Mucosa of stomach (tissue), 1 donor: ENCODE results near the gene RCC1.
"Not testable (repeated sequence)": the region's sequence is repeated elsewhere in the genome, so short reads cannot be mapped to it uniquely, and the experiment has no call there.

Source experiments
- H3K27me3 ChIP-seq: one replicate; pipeline ENCODE4 v1.7.0; 2013; ENCODE audit warnings: mild to moderate bottlenecking, low read length; ENCODE audit not compliant: control insufficient read depth, insufficient read depth
- H3K36me3 ChIP-seq: one replicate; pipeline ENCODE4 v1.7.0; 2013; ENCODE audit warnings: low read length; ENCODE audit not compliant: control insufficient read depth, insufficient read depth
- H3K4me1 ChIP-seq: one replicate; pipeline ENCODE4 v1.7.0; 2013; ENCODE audit warnings: mild to moderate bottlenecking, low read length; ENCODE audit not compliant: control insufficient read depth, insufficient read depth
- H3K4me3 ChIP-seq: one replicate; pipeline ENCODE4 v1.7.0; 2013; ENCODE audit warnings: low read length
- H3K9ac ChIP-seq: one replicate; pipeline ENCODE4 v1.7.0; 2013; ENCODE audit warnings: mild to moderate bottlenecking, low read length, moderate library complexity
- H3K9me3 ChIP-seq: one replicate; pipeline ENCODE4 v1.7.0; 2013; ENCODE audit warnings: mild to moderate bottlenecking, low read length, moderate library complexity; ENCODE audit not compliant: control insufficient read depth
- donor health status: Pancreatic carcinoma.

The RCC1 gene, protein sequence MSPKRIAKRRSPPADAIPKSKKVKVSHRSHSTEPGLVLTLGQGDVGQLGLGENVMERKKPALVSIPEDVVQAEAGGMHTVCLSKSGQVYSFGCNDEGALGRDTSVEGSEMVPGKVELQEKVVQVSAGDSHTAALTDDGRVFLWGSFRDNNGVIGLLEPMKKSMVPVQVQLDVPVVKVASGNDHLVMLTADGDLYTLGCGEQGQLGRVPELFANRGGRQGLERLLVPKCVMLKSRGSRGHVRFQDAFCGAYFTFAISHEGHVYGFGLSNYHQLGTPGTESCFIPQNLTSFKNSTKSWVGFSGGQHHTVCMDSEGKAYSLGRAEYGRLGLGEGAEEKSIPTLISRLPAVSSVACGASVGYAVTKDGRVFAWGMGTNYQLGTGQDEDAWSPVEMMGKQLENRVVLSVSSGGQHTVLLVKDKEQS

DNA sequence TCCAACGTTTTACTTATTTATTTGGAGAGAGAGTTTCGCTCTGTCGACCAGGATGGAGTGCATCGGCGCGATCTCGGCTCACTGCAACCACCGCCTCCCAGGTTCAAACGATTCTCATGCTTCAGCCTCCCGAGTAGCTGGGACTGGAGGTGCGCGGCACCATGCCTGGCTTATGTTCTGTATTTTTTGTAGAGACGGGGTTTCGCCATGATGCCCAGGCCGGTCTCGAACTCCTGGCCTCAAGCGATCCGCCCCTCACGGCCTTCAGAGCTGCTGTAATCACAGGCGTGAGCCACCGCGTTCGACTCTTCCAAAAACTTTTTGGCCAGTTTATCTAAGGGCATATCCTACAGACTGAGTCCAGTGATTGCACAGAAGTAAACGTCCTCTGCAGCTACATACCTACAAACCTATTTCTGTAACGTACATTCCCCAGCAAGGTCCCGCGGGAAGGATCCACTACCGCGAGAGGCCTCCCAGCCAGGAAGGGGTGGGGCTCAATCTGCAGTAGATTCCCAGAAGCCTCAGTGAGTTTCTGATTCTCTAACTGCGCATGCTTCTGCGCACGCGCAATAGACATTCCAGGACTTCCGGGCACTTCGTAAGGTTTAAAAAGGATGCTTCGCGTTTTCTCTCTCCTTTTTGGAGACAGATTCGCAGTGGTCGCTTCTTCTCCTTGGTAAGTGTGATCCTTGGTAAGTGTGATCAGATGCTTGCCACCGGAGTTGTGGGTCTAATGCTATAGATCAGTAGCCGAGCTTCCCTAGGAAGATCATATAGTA, at the start of gene RCC1:
RCC1 (plus strand) TSS at position 638 of the 782 bp plus-strand sequence. CDS start 23,824 bp downstream, outside the sequence.
- H3K4me1 ChIP-seq, result peaks cover 48% of the 10 kb centered on the region

DNA sequence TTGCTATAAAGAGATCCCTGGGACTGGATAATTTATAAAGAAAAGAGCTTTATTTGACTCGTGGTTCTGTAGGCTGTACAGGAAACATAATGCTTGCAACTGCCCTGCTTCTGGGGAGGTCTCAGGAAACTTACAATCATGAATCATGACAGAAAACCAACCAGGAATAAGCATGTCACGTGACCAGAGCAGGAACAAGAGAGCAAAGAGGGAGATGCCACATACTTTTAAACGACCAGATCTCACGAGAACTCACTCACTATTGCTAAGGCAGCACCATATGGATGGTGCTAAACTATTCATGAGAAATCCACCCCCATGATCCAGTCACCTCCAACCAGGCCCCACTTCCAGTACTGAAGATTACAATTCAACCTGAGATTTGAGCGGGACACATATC, 49.8 kb upstream of the RCC1 start:
- no peaks in the 10 kb centered on the region for H3K27me3 ChIP-seq
- no peaks in the 10 kb centered on the region for H3K9me3 ChIP-seq
- no peak overlapping the region for H3K4me3 ChIP-seq
- H3K36me3 ChIP-seq, result no peaks in the 10 kb centered on the region
- H3K4me1 ChIP-seq, result peaks cover 16% of the 10 kb centered on the region
- H3K9ac ChIP-seq, result no peak overlapping the region

More for the DNA sequence above, at the start of gene RCC1:
- H3K9me3 ChIP-seq, result no peaks in the 10 kb centered on the region
- peaks cover 26% of the 10 kb centered on the region for H3K36me3 ChIP-seq
- peak within 1 kb of the TSS; percentile 64 for H3K4me3 ChIP-seq
- peak within 1 kb of the TSS; percentile 67 for H3K9ac ChIP-seq
- H3K27me3 ChIP-seq, result no peaks in the 10 kb centered on the region

DNA sequence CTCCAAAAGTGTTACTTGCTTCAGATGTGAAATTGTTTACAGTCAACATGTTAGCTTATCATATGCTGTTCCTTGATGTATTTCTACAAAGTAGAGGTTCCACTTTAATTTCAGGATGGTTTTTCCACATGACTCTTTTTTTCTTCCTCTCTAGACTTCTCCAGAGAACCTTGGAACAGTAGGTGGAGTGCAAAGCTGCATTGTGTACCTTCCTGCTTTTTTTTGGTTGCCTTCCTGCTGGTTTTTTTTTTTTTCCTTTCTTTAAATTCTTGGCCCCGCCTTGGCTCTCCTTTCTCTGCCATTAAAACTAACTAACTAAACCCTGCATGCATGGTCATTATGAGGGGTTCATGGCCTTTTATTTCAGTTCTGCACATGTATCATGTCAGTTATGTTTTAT, 48.2 kb upstream of the RCC1 start:
- no peak overlapping the region for H3K4me3 ChIP-seq
- H3K27me3 ChIP-seq, result no peaks in the 10 kb centered on the region
- no peaks in the 10 kb centered on the region for H3K9me3 ChIP-seq
- peaks cover 16% of the 10 kb centered on the region for H3K4me1 ChIP-seq
- H3K9ac ChIP-seq, result no peak overlapping the region
- H3K36me3 ChIP-seq, result no peaks in the 10 kb centered on the region

DNA sequence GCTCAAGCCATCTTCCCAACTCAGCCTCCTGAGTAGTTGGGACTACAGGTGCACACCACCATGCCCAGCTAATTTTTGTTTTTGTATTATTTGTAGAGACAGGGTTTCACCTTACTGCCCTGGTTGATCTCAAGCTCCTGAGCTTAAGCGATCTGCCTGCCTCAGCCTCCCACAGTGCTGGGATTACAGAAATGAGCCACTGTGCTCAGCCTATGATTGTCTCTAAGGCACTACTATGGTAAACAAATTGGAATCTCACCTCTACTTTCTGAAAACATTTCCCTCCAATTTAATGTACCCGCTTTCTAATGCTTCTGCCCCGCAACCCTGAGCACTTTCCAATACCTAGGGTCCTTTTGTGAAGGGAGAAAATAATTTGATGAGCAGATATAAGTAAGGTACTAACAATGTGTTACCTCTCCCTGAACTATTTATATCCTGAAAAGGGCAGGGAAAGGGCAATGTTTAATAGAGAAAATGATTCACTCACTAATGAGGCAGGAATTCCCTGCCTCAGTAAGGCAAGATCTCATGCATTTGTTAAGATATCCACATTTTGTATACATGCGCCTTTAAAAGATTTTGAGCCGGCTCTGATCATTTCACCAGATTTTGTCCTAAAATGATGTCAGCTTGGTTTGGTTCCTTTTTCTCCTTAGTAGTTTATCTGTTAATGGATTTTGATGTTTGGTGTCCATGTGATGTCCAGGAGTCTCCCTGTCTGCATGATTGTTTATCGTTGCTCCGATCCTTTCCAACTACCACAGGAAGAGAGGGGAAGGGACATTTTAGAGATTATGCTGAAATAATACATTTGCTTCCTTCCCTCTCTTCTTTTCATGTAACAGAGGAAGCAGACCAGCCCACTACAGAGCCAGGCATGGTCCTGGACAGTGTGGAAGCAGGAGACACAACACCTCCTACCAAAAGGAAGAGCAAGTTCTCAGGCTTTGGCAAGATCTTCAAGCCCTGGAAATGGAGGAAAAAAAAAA, 47.3 kb upstream of the RCC1 start:
- H3K9me3 ChIP-seq, result no peaks in the 10 kb centered on the region
- H3K4me1 ChIP-seq, result peaks cover 16% of the 10 kb centered on the region
- no peak overlapping the region for H3K4me3 ChIP-seq
- no peaks in the 10 kb centered on the region for H3K27me3 ChIP-seq
- H3K36me3 ChIP-seq, result no peaks in the 10 kb centered on the region
- no peak overlapping the region for H3K9ac ChIP-seq

DNA sequence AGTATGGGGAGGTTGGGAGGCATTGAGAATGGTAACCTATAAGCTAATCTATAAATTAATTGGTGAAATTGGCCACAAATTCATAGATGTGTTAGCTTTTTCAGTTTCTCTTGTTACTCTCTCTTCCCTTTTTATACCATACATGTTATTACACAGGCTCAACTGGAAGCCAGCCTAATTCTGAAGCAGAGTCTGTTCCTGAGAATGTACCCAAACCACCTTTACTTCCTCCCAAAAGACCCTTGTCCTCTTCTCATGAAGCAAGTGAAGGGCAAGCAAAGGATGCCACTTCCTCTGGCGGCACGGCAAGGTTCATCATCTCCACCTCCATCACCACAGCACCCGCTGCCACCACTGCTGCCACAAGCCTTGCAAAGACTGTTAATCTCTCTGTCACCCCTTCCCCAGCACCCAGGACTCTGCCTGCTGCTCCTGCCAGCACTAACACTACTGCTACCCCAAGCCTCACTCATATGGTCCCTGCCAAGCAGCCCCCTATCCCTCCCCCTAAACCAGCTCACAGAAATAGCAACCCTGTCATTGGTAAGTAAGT, 39.5 kb upstream of the RCC1 start:
- H3K27me3 ChIP-seq, result no peaks in the 10 kb centered on the region
- peaks cover 7% of the 10 kb centered on the region for H3K36me3 ChIP-seq

DNA sequence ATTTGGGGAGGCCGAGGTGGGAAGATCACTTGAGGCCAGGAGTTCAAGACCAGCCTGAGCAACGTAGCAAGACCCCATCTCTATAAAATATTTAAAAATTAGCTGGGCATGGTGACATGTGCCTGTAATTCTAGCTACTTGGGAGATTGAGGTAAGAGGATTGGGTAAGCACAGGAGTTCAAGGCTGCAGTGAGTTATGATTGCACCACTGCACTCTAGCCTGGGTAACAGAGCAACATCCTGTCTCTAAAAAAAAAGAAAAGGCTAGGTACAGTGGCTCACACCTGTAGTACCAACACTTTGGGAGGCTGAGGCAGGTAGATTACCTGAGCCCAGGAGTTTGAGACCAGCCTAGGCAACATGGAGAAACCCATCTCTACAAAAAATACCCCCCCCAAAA, 35.7 kb upstream of the RCC1 start:
- H3K4me1 ChIP-seq, result no peaks in the 10 kb centered on the region
- no peak overlapping the region for H3K9ac ChIP-seq
- no peak overlapping the region for H3K4me3 ChIP-seq
- H3K27me3 ChIP-seq, result no peaks in the 10 kb centered on the region
- H3K36me3 ChIP-seq, result peaks cover 7% of the 10 kb centered on the region
- no peaks in the 10 kb centered on the region for H3K9me3 ChIP-seq

More for the DNA sequence above, 39.5 kb upstream of the RCC1 start:
- no peaks in the 10 kb centered on the region for H3K9me3 ChIP-seq
- no peaks in the 10 kb centered on the region for H3K4me1 ChIP-seq
- H3K9ac ChIP-seq, result no peak overlapping the region
- H3K4me3 ChIP-seq, result no peak overlapping the region

DNA sequence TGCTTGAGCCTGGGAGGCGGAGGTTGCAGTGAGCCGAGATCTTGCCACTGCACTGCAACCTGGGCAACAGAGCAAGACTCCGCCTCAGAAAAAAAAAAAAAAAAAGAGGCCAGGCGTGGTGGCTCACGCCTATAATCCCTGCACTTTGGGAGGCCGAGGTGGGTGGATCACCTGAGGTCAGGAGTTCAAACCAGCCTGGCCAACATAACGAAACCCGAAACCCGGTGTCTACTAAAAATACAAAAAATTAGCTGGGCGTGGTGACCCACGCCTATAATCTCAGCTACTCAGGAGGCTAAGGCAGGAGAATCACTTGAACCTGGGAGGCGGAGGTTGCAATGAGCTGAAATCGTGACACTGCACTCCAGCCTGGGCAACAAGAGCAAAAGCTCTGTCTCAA, 26.3 kb upstream of the RCC1 start:
- peaks cover 19% of the 10 kb centered on the region for H3K4me1 ChIP-seq
- H3K36me3 ChIP-seq, result not testable (repeated sequence)

DNA sequence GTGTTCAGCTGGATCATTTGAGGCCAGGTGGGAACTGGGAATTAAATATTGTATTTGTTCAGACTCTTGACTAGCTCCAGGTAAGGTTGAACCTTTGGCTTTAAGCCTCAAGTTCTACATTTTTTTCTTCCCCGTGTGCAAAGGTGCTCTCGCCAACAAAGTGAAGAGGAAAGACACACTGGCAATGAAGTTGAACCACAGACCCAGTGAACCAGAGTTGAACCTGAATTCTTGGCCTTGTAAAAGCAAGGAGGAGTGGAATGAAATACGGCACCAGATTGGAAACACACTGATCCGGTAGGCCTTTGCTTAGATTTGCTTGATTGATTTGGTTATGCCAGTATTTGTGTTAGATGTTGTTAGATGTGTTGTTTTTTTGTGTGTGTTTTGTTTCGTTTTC, 25.5 kb upstream of the RCC1 start:
- no peaks in the 10 kb centered on the region for H3K27me3 ChIP-seq
- no peak overlapping the region for H3K4me3 ChIP-seq
- H3K36me3 ChIP-seq, result no peaks in the 10 kb centered on the region
- H3K9me3 ChIP-seq, result no peaks in the 10 kb centered on the region
- H3K4me1 ChIP-seq, result peaks cover 19% of the 10 kb centered on the region
- no peak overlapping the region for H3K9ac ChIP-seq

More for the DNA sequence above, 26.3 kb upstream of the RCC1 start:
- H3K4me3 ChIP-seq, H3K27me3 ChIP-seq, H3K9ac ChIP-seq, H3K9me3 ChIP-seq: not testable (repeated sequence)

DNA sequence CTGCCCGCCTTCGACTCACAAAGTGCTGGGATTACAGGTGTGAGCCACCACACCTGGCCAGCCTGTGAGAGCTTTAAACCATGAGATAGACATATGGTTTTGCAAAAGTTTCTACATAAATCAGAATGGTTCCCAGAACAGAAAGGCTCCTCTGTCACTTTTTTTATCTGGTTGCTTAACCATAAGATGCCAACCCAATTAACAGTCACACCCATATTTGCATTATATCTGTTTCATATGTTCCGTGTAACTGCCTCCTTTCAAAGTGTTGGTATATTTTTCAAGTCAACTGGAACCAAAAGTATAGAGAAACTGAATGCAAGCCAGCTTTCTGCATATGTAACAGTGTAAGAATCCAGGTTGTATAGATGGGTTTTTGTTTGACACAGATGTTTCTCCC, 23.7 kb upstream of the RCC1 start:
- Histone ChIP-seq H3K27me3 (no peaks in the 10 kb centered on the region), H3K4me1 (peaks cover 19% of the 10 kb centered on the region), H3K36me3 (no peaks in the 10 kb centered on the region), H3K9ac (no peak overlapping the region), H3K4me3 (no peak overlapping the region), H3K9me3 (no peaks in the 10 kb centered on the region)

DNA sequence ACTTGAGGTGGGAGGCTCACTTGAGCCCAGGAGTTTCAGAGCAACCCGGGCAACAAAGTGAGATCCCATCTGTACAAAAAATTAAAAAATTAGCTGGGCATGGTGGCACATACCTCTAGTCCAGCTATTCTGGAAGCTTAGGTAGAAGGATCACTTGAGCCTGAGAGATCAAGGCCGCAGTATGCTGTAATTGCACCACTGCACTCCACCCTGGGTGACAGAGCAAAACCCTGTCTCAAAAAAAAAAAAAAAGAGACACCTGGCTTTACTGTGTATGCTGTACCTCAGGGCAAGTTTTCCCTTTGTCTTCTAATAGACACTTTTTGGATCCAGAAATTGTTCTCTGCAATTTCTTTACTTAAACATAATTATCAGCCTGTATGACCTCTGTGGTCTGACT, 23.1 kb upstream of the RCC1 start:
- H3K4me1 ChIP-seq, result peaks cover 18% of the 10 kb centered on the region
- no peak overlapping the region for H3K4me3 ChIP-seq
- no peaks in the 10 kb centered on the region for H3K9me3 ChIP-seq
- H3K9ac ChIP-seq, result peak overlapping the region; percentile 32
- no peaks in the 10 kb centered on the region for H3K36me3 ChIP-seq
- no peaks in the 10 kb centered on the region for H3K27me3 ChIP-seq

DNA sequence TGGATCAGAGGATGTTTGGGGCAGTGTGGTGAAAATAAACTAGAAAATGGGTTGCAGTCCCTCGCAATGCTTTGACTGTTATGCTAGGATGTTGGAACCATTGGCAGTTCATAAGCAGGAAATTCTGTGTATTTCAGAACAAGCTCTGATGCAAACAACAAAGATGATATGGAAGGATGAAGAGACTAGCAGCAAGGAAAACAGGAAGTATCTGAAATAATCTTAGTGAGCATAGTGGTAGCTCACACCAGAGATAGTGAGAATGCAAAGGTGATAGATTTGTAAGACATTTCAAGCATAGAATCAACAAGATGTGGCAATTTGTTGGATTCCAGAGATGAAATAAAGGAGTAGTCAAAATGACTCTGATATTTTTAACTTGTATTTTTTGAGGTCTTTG, 11.1 kb upstream of the RCC1 start:
- peaks cover 10% of the 10 kb centered on the region for H3K36me3 ChIP-seq
- H3K27me3 ChIP-seq, result no peaks in the 10 kb centered on the region
- no peak overlapping the region for H3K4me3 ChIP-seq
- no peaks in the 10 kb centered on the region for H3K4me1 ChIP-seq
- H3K9ac ChIP-seq, result no peak overlapping the region
- no peaks in the 10 kb centered on the region for H3K9me3 ChIP-seq
